Chondrocyte (in vitro differentiated cells): ENCODE measurements around the gene SSH2. TPM values are rescaled to one million over a fixed set of nuclear protein-coding genes. Genes with fewer than 3 reads are reported as not detected.

ENCODE experiments used
- DNase-seq: peaks from one replicate; pipeline ENCODE4 v3.0.0; 2021; ENCODE audit warnings: mixed read lengths, low spot score
- H3K27ac Mint-ChIP-seq: one replicate; pipeline ENCODE4 v1.8.0; 2021; ENCODE audit warnings: mild to moderate bottlenecking, moderate library complexity, mixed read lengths; ENCODE audit not compliant: unreplicated experiment
- H3K27me3 Mint-ChIP-seq: 2 replicates; pipeline ENCODE4 v1.8.0; 2021; ENCODE audit warnings: low read depth, mixed read lengths
- H3K36me3 Mint-ChIP-seq: 2 replicates; pipeline ENCODE4 v1.8.0; 2021; ENCODE audit warnings: low read depth, mixed read lengths
- H3K4me1 Mint-ChIP-seq: 2 replicates; pipeline ENCODE4 v1.8.0; 2021; ENCODE audit warnings: low read depth, mild to moderate bottlenecking, mixed read lengths
- H3K4me3 Mint-ChIP-seq: one replicate; pipeline ENCODE4 v1.8.0; 2021; ENCODE audit warnings: mild to moderate bottlenecking, moderate library complexity, mixed read lengths; ENCODE audit not compliant: unreplicated experiment
- H3K9me3 Mint-ChIP-seq: 2 replicates; pipeline ENCODE4 v1.8.0; 2021; ENCODE audit warnings: low read depth, mixed read lengths
- CTCF ChIP-seq: fragments of 200-600 bp; sonication (generic); IDR thresholded peaks from 2 replicates; pipeline ENCODE4 v1.5.0; 2021; ENCODE audit warnings: antibody characterized with exemption, mild to moderate bottlenecking, moderate library complexity
- total RNA-seq: library from RNA; stranded (reverse); gene quantifications from 3 replicates; pipeline ENCODE4 v1.2.1, GENCODE V29; 2021

SSH2 gene
- total RNA-seq, 1 donor from 2014 or later = 14.1 TPM

DNA sequence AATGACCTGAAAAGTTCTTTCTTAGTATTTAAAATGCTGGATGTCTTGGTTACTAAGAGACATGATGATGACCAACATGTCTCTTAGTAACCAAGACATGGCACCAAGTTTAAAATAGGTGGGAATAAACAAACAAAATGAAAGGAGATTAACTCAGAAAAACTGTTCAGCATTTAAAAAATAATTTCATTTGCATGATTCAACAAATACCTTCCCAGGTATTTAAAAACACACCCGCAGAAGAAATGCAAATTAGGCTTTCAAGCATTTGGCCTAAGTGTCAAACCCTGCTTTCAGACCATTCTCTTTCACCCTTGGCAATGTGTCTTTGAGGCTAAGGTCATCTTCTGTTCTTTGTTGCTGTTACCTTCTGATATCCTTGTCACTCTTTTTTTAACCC is 215.9 kb downstream of the SSH2 start:
- no peaks in the 10 kb centered on the region for H3K9me3 Mint-ChIP-seq
- no peak overlapping the region for H3K4me3 Mint-ChIP-seq
- no peaks in the 10 kb centered on the region for H3K27me3 Mint-ChIP-seq
- H3K4me1 Mint-ChIP-seq = peaks cover 19% of the 10 kb centered on the region
- no peaks in the 10 kb centered on the region for H3K36me3 Mint-ChIP-seq
- H3K27ac Mint-ChIP-seq = no peak overlapping the region
- DNase-seq = no peak
- TF ChIP-seq CTCF = no peak

DNA sequence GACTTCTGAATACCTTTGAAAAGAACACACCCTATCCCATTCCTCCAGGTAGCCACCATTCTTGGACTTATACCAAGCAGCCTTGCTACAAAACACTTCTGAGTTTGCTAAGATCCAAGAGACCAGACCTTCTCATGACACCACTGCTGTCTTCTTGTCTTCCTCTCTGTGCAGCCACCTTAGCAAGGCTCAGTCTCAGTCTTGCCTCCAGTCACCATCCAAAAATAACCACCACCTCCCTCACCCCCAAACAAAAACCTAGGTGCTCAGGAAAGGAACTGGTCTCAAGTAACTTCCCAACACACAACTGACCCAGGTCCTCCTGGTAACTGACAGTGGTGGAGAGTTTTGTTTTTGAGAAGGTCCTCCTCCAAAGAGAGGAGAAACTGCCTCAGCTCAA is 216.4 kb downstream of the SSH2 start:
- Mint-ChIP-seq H3K9me3 (no peaks in the 10 kb centered on the region), H3K4me3 (no peak overlapping the region), H3K27ac (no peak overlapping the region), H3K36me3 (no peaks in the 10 kb centered on the region), H3K27me3 (no peaks in the 10 kb centered on the region), H3K4me1 (peaks cover 19% of the 10 kb centered on the region)
- no peak for DNase-seq
- TF ChIP-seq CTCF = no peak

- Mint-ChIP-seq H3K27me3 (no peaks in the 10 kb centered on the region), H3K27ac (peak overlapping the region; percentile 12), H3K4me3 (no peak overlapping the region), H3K36me3 (no peaks in the 10 kb centered on the region), H3K4me1 (peaks cover 19% of the 10 kb centered on the region), H3K9me3 (no peaks in the 10 kb centered on the region)
- DNase-seq = no peak
- no peak for TF ChIP-seq CTCF
Measured at GRCh38 chr17:29711588-29712385, 218.2 kb downstream of the SSH2 start.

- DNase-seq = no peak
- Mint-ChIP-seq H3K9me3 (no peaks in the 10 kb centered on the region), H3K4me3 (no peak overlapping the region), H3K27me3 (no peaks in the 10 kb centered on the region), H3K4me1 (peaks cover 28% of the 10 kb centered on the region), H3K36me3 (no peaks in the 10 kb centered on the region), H3K27ac (no peak overlapping the region)
- TF ChIP-seq CTCF = no peak
Measured at GRCh38 chr17:29710891-29711418, 219.1 kb downstream of the SSH2 start.

- Mint-ChIP-seq H3K27ac (no peak overlapping the region), H3K4me3 (no peak overlapping the region), H3K27me3 (no peaks in the 10 kb centered on the region), H3K36me3 (no peaks in the 10 kb centered on the region), H3K9me3 (no peaks in the 10 kb centered on the region), H3K4me1 (peaks cover 30% of the 10 kb centered on the region)
- no peak for DNase-seq
- no peak for TF ChIP-seq CTCF
Measured at GRCh38 chr17:29710520-29710884, 219.5 kb downstream of the SSH2 start.
